H1 (cell line): ENCODE data around the gene BCL2. TPM values are rescaled to one million over a fixed set of nuclear protein-coding genes. Genes with fewer than 3 reads are reported as not detected.

Experiments
- ATF2 ChIP-seq: IDR thresholded peaks from 2 replicates; pipeline ENCODE4 v1.6.1; 2012; ENCODE audit warnings: low read length, inconsistent platforms
- JUN ChIP-seq: IDR thresholded peaks from 2 replicates; pipeline ENCODE4 v1.6.1; 2011; ENCODE audit warnings: low read depth, mild to moderate bottlenecking, improper control_type of control experiment, low read length
- MAFK ChIP-seq: IDR thresholded peaks from 2 replicates; pipeline ENCODE4 v1.6.1; 2012; ENCODE audit warnings: low read depth, mild to moderate bottlenecking, improper control_type of control experiment, low read length
- RBBP5 ChIP-seq: IDR thresholded peaks from 2 replicates; pipeline ENCODE4 v1.7.1; 2012; ENCODE audit warnings: low read depth, mild to moderate bottlenecking, inconsistent platforms, low read length, moderate library complexity, borderline replicate concordance
- TAF7 ChIP-seq: optimal IDR thresholded peaks from 2 replicates; pipeline ENCODE3; 2011; ENCODE audit warnings: low read depth, mild to moderate bottlenecking, inconsistent platforms, low read length, moderate library complexity, borderline replicate concordance
- polyA plus RNA-seq, 7 experiments: library from polyadenylated mRNA; depleted of rRNA in 3 of 7; stranded (reverse) in 5 of 7; unstranded in 2 of 7; fragments of >200 nt in 5 of 7; fragments of 200-250 nt in 2 of 7; gene quantifications; 1 replicate in 5 of 7; 2 replicates in 1 of 7; 4 replicates in 1 of 7; pipeline versions ENCODE4 v1.2.1 to v1.2.3, GENCODE V29; 2011 to 2013; ENCODE audit warnings: missing spikeins in 2 of 7, mixed read lengths in 2 of 7
- total RNA-seq: library from RNA; stranded (reverse); fragmentation: NEBNext Ultra II Directional; extraction: Animal tissue kit (Norgen Biotek cat#: 25700); gene quantifications from 2 replicates; pipeline ENCODE4 v1.2.1, GENCODE V29; 2021

BCL2 gene
- total and polyA plus RNA-seq, 2 of the 8 experiments (the other 6 are each of a cell fraction or from before 2014, with no cell fraction given): 0.59 to 4.5 TPM

- TF ChIP-seq TAF7: no peak
- no peak for TF ChIP-seq RBBP5
- TF ChIP-seq JUN: no peak
- no peak for TF ChIP-seq MAFK
- TF ChIP-seq ATF2: no peak
These were observed 116.1 kb downstream of the BCL2 start (continued) for GRCh38 chr18:63203497-63203896.
